ENCODE measurements around the gene WASHC2A. TPM values are rescaled to one million over a fixed set of nuclear protein-coding genes. Genes with fewer than 3 reads are reported as not detected.
"Not testable (repeated sequence)": the region's sequence is repeated elsewhere in the genome, so short reads cannot be mapped to it uniquely, and the experiment has no call there.

WASHC2A gene
- polyA plus RNA-seq = 10 to 100 TPM in 2 of 3 donors, 1 to 10 TPM in 1; 9.5 to 34.0 (median 15.1) TPM

DNA sequence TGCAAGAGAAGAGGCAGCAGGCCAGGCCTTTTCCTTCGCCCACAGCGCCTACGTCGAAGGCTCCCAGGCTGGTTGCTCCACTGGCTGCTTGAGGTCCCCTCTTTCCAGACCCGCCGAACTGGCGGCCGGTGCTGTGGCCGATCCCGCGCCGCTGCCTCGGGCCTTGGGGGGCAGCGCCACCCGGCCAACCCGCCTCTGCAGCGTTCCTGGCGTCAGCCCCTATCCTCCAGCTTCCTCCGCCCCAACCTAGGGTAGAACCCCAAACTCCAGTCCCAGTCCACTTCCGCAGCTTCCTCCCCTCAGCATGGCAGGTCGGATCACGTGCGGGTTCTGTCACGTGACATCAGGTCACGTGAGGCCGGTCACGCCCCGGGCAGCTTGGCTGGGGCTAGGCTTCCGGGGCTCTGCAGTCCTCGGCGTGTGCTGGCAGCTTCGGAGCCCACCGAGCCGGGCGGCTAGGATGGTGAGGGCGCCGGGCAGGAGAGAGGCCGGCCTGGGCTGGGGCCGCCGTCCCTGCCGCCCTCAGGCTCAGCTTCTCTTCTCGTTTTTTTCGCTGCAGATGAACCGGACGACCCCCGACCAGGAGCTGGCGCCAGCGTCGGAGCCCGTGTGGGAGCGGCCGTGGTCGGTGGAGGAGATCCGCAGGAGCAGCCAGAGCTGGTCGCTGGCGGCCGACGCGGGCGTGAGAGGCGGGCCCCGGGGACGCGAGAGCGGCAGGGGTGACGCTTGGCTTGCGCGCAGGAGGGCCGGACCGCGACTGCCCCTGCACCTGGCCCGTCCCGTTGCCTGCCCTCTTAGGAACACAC lies at the start of gene WASHC2A:
Gene WASHC2A (plus strand): TSS at position 409 of the 806 bp plus-strand sequence. CDS start 52 bp downstream, at position 461.
- peak within 1 kb of the TSS; percentile 62 to 92 (median 78) for H3K27ac Mint-ChIP-seq
- peaks cover 11 to 19% of the 10 kb centered on the region in 2 donors for H3K4me1 Mint-ChIP-seq
- H3K9me3 Mint-ChIP-seq; H3K27me3 Mint-ChIP-seq (ENCODE audit: low read depth in 3 of 3); H3K36me3 Mint-ChIP-seq: not testable (repeated sequence)
- DNase-seq = peak; percentile 95 to 97 (median 96)
- peak within 1 kb of the TSS; percentile 74 to 84 (median 81) for H3K4me3 Mint-ChIP-seq

DNA sequence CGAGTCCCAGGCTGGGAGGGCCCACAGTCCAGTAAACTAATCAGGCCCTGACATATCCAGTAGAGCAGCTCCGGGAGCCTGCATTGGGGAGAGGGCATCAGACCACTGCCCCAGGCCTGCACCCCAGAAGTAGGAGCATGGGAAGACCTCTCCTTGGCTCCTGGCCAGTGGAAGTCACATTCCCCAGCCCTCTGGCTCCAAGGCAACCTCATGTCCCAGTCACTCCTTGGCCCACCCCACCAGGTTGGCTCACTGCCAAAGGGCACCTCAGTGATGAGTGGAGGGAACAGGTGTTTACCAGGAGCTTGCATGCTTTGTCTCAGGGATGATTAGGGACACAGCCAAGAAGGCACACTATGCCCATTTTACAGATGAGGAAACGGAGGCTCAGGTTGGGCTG lies 48.5 kb upstream of the WASHC2A start:
- H3K27me3 Mint-ChIP-seq (ENCODE audit: low read depth in 3 of 3); H3K27ac Mint-ChIP-seq; H3K4me3 Mint-ChIP-seq; H3K36me3 Mint-ChIP-seq; DNase-seq; H3K4me1 Mint-ChIP-seq; H3K9me3 Mint-ChIP-seq: not testable (repeated sequence)

DNA sequence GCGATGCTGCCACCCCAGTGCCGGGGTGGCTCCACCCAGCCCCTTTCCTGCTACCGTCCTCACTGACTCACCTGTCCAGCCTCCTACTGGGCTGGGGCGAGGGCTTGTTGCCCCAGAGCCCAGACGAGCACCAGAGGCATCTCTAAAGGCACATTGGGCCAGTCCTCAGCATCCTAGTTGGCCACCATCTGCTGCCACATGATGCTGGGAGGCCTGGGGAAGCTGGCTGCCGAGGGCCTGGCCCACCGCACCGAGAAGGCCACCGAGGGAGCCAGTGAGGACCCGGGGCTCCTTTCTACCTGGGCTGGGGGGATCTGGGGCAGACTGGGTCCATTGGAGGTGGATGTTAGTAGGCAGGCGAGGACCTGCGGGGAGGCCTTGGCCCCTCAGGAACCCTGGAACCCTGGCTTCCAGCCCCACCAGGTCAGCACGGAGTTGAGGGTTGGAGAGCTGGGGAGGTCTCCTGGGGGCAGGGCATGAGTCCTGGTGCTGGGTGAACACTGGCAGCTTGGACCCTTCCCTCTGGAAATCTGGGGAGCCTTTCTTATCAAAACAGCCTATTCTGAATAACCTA lies 47.2 kb upstream of the WASHC2A start:
- H3K4me3 Mint-ChIP-seq; H3K27ac Mint-ChIP-seq; H3K36me3 Mint-ChIP-seq; DNase-seq; H3K27me3 Mint-ChIP-seq (ENCODE audit: low read depth in 3 of 3); H3K4me1 Mint-ChIP-seq; H3K9me3 Mint-ChIP-seq: not testable (repeated sequence)

DNA sequence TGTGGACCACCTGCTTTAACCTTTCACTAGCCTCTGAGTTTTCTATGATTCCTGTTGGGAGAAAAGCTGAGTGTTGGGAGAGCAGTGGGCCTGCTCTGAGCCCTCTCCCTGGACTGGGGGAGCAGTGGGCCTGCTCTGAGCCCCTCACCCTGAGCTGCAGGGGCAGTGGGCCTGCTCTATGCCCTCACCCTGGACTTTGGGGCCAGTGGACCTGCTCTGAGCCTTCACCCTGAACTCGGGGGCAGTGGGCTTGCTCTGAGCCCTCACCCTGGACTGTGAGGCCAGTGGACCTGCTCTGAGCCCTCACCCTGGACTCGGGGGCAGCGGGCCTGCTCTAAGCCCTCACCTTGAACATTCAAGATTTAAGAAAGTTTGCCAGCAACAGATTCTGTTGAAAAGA lies 46.1 kb upstream of the WASHC2A start:
- no peaks in the 10 kb centered on the region for H3K4me1 Mint-ChIP-seq
- H3K9me3 Mint-ChIP-seq = no peaks in the 10 kb centered on the region
- H3K27me3 Mint-ChIP-seq (ENCODE audit: low read depth in 3 of 3) = peaks cover 5 to 13% (median 9%) of the 10 kb centered on the region in 3 donors
- H3K27ac Mint-ChIP-seq = no peak overlapping the region
- no peak for DNase-seq
- no peaks in the 10 kb centered on the region for H3K36me3 Mint-ChIP-seq
- H3K4me3 Mint-ChIP-seq = no peak overlapping the region

DNA sequence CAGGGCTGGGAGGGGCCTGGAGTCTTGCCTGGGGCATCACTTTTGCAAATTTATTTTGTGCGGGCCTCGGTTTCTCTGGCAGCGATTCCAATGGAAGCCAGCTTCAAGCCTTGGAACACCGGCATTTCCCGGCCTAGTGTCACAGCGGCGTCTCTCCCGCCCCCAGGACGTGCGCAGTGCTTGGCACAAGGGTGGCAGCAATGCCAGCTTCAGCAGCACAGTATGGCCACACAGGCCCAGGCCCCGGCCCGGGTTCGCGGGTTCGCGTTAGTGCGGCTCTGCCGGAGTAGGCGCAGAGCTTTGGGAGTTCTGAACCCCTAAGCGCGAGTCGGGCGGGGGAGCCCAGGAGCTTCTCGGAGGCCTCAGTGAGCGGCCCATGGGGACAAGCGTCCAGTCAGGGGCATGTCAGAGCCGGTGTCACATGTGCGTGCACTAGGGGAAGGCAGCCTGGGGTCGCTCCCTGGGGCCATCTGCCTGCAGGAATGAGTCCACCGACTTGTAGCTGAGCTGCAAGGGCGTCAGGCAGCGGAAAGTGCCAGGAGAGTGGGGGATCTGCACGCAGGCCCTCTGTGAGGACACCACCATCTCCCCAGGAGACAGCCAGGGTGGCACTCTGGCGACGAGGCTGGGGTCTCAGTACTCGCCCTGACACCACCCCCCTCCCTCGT lies 42.9 kb upstream of the WASHC2A start:
- H3K4me1 Mint-ChIP-seq, H3K9me3 Mint-ChIP-seq, DNase-seq, H3K36me3 Mint-ChIP-seq, H3K27ac Mint-ChIP-seq, H3K4me3 Mint-ChIP-seq: not testable (repeated sequence)
- H3K27me3 Mint-ChIP-seq (ENCODE audit: low read depth in 3 of 3) = peaks cover 7 to 17% (median 16%) of the 10 kb centered on the region in 3 donors

- Mint-ChIP-seq H3K36me3 (no peaks in the 10 kb centered on the region), H3K4me3 (no peak overlapping the region), H3K27ac (no peak overlapping the region), H3K9me3 (no peaks in the 10 kb centered on the region), H3K4me1 (no peaks in the 10 kb centered on the region), H3K27me3 (ENCODE audit: low read depth in 3 of 3) (peaks cover 7 to 17% (median 16%) of the 10 kb centered on the region in 3 donors)
- DNase-seq = no peak
Measured at GRCh38 chr10:50025627-50026026, 42.1 kb upstream of the WASHC2A start.

DNA sequence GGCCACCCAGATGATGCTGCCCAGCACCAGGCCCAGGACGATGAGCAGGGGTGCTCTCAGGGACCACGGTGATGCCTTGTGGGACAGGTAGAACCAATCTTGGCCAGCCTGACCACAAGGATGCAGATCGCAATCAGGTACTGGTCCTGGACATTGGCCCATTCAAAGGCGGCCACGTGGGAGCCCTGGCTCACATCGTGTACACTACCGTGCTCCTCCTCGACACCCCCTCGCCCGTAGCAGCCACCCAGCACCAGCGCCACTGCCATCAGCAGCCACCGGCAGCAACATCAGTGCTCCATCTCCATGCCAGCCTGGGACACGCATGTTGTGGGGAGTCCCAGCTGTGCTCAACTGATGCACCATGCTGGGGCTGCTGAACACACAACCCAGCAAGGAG lies 40.6 kb upstream of the WASHC2A start:
- no peaks in the 10 kb centered on the region for H3K9me3 Mint-ChIP-seq
- H3K4me3 Mint-ChIP-seq = no peak overlapping the region
- peaks cover 7 to 17% (median 16%) of the 10 kb centered on the region in 3 donors for H3K27me3 Mint-ChIP-seq (ENCODE audit: low read depth in 3 of 3)
- H3K27ac Mint-ChIP-seq = no peak overlapping the region
- no peaks in the 10 kb centered on the region for H3K36me3 Mint-ChIP-seq
- no peaks in the 10 kb centered on the region for H3K4me1 Mint-ChIP-seq
- DNase-seq = no peak

DNA sequence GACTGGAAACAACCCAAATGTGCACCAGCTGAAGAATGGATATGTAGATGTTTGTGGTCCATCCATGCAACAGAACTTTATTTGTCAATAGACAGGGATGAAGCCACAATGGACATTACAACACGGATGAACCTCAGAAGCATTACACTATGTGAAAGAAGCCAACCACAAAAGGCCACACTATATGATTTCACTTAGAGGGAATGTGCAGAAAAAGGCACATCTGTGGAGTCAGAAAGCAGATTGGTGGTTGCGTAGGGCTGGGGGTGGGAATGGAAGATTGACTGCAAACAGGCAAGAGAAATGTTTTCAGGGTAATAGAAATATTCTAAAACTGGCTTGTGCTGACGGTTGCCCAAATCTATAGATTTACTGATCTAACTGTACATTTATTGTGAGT lies 34.3 kb upstream of the WASHC2A start:
- no peak for DNase-seq
- Mint-ChIP-seq H3K9me3 (no peaks in the 10 kb centered on the region), H3K27me3 (ENCODE audit: low read depth in 3 of 3) (peaks cover 0 to 6% (median 2%) of the 10 kb centered on the region in 3 donors), H3K4me1 (no peaks in the 10 kb centered on the region), H3K27ac (no peak overlapping the region), H3K4me3 (no peak overlapping the region), H3K36me3 (no peaks in the 10 kb centered on the region)

DNA sequence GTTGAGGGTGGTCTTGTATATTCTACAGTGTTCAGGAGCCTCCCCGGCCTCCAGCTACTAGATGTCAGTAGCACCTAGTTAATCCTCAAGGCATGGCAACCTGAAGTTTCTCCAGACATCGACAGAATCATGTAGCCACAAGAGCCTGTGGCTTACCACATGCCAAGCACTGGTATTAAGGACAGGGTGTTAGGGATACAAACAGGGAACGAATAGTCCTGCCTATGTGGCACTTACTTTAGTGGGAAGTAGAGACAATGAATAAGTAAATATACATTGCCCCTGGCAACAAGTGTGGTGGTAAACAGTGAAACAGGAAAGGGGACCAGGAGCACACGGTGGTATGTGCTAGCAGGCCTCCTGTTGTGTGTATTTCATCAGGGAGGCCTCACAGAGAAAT lies 32.4 kb upstream of the WASHC2A start:
- not testable (repeated sequence) for H3K27me3 Mint-ChIP-seq (ENCODE audit: low read depth in 3 of 3); H3K4me1 Mint-ChIP-seq; H3K27ac Mint-ChIP-seq; H3K9me3 Mint-ChIP-seq; DNase-seq; H3K36me3 Mint-ChIP-seq; H3K4me3 Mint-ChIP-seq

GRCh38 chr10:50044941-50045664 lies 22.7 kb upstream of the WASHC2A start:
- H3K36me3 Mint-ChIP-seq = no peaks in the 10 kb centered on the region
- peaks cover 0 to 3% (median 0%) of the 10 kb centered on the region in 3 donors for H3K27me3 Mint-ChIP-seq (ENCODE audit: low read depth in 3 of 3)
- H3K4me1 Mint-ChIP-seq = peaks cover 0 to 6% of the 10 kb centered on the region in 2 donors
- no peak for DNase-seq
- H3K4me3 Mint-ChIP-seq = no peak overlapping the region
- no peaks in the 10 kb centered on the region for H3K9me3 Mint-ChIP-seq
- H3K27ac Mint-ChIP-seq = no peak overlapping the region

GRCh38 chr10:50046457-50046856 lies 21.3 kb upstream of the WASHC2A start:
- not testable (repeated sequence) for H3K4me1 Mint-ChIP-seq; H3K36me3 Mint-ChIP-seq; H3K4me3 Mint-ChIP-seq; H3K9me3 Mint-ChIP-seq; H3K27me3 Mint-ChIP-seq (ENCODE audit: low read depth in 3 of 3); DNase-seq
- H3K27ac Mint-ChIP-seq = peak overlapping the region in 1 of 6 donors; percentile 35

- not testable (repeated sequence) for H3K4me1 Mint-ChIP-seq; H3K9me3 Mint-ChIP-seq; H3K36me3 Mint-ChIP-seq; H3K27me3 Mint-ChIP-seq (ENCODE audit: low read depth in 3 of 3)
- DNase-seq = peak in 1 of 3 donors; percentile 15
- peak overlapping the region in 4 of 6 donors; percentile 45 to 76 (median 58) for H3K27ac Mint-ChIP-seq
- peak overlapping the region in 2 of 5 donors; percentile 40 to 47 for H3K4me3 Mint-ChIP-seq
Measured at GRCh38 chr10:50047594-50047993, 20.2 kb upstream of the WASHC2A start.

- H3K27ac Mint-ChIP-seq; H3K9me3 Mint-ChIP-seq; H3K36me3 Mint-ChIP-seq; H3K27me3 Mint-ChIP-seq (ENCODE audit: low read depth in 3 of 3); DNase-seq; H3K4me1 Mint-ChIP-seq; H3K4me3 Mint-ChIP-seq: not testable (repeated sequence)
Measured at GRCh38 chr10:50051995-50052660, 15.6 kb upstream of the WASHC2A start.

Data from immature natural killer cell (primary cell).